ENCODE data around the gene TAF4. TPM values are rescaled to one million over a fixed set of nuclear protein-coding genes. Genes with fewer than 3 reads are reported as not detected.
A peak's percentile ranks its signal among the peaks of the same experiment; 100 is the strongest.

The TAF4 gene
- total and polyA plus RNA-seq, 2 of the 13 experiments (the other 11 are each of a cell fraction or from before 2014, with no cell fraction given), result 5.9 to 12.0 TPM

- TF ChIP-seq MLXIP (CRISPR knock-in tag; IDR thresholded peaks at IDR 0.05; ENCODE audit: borderline replicate concordance) (peak; percentile 83), LCORL (IDR thresholded peaks at IDR 0.05) (no peak), LCORL (CRISPR knock-in tag; IDR thresholded peaks at IDR 0.05) (no peak), TBX3 (IDR thresholded peaks at IDR 0.05; ENCODE audit: borderline replicate concordance) (no peak), JUNB (CRISPR knock-in tag; IDR thresholded peaks at IDR 0.05; ENCODE audit: borderline replicate concordance) (peak; percentile 84), ZKSCAN1 (IDR thresholded peaks at IDR 0.05; ENCODE audit: low read length) (no peak), ZNF678 (CRISPR knock-in tag; IDR thresholded peaks at IDR 0.05) (peak; percentile 99), NBN (conservative IDR thresholded peaks at IDR 0.05) (no peak), HNF4A (CRISPR knock-in tag; IDR thresholded peaks at IDR 0.05) (no peak), RORA (CRISPR knock-in tag; IDR thresholded peaks at IDR 0.05) (no peak), SKIL (CRISPR knock-in tag; IDR thresholded peaks at IDR 0.05; ENCODE audit: borderline replicate concordance) (peak; percentile 85), ZSCAN12 (CRISPR knock-in tag; IDR thresholded peaks at IDR 0.05) (peak; percentile 93), ZBTB39 (CRISPR knock-in tag; IDR thresholded peaks at IDR 0.05) (peak; percentile 70; the same call in 1 of the 2 replicates), TAF15 (IDR thresholded peaks at IDR 0.05; ENCODE audit: low read depth, low read length, poor library complexity, severe bottlenecking) (no peak), SETDB1 (CRISPR knock-in tag; IDR thresholded peaks at IDR 0.05; ENCODE audit: borderline replicate concordance) (no peak), FOXJ3 (CRISPR knock-in tag; IDR thresholded peaks at IDR 0.05; ENCODE audit: borderline replicate concordance) (no peak; the same call in 1 of the 2 replicates)
- TF ChIP-seq, protein P1, sequence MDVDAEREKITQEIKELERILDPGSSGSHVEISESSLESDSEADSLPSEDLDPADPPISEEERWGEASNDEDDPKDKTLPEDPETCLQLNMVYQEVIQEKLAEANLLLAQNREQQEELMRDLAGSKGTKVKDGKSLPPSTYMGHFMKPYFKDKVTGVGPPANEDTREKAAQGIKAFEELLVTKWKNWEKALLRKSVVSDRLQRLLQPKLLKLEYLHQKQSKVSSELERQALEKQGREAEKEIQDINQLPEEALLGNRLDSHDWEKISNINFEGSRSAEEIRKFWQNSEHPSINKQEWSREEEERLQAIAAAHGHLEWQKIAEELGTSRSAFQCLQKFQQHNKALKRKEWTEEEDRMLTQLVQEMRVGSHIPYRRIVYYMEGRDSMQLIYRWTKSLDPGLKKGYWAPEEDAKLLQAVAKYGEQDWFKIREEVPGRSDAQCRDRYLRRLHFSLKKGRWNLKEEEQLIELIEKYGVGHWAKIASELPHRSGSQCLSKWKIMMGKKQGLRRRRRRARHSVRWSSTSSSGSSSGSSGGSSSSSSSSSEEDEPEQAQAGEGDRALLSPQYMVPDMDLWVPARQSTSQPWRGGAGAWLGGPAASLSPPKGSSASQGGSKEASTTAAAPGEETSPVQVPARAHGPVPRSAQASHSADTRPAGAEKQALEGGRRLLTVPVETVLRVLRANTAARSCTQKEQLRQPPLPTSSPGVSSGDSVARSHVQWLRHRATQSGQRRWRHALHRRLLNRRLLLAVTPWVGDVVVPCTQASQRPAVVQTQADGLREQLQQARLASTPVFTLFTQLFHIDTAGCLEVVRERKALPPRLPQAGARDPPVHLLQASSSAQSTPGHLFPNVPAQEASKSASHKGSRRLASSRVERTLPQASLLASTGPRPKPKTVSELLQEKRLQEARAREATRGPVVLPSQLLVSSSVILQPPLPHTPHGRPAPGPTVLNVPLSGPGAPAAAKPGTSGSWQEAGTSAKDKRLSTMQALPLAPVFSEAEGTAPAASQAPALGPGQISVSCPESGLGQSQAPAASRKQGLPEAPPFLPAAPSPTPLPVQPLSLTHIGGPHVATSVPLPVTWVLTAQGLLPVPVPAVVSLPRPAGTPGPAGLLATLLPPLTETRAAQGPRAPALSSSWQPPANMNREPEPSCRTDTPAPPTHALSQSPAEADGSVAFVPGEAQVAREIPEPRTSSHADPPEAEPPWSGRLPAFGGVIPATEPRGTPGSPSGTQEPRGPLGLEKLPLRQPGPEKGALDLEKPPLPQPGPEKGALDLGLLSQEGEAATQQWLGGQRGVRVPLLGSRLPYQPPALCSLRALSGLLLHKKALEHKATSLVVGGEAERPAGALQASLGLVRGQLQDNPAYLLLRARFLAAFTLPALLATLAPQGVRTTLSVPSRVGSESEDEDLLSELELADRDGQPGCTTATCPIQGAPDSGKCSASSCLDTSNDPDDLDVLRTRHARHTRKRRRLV (CRISPR knock-in tag; IDR thresholded peaks at IDR 0.05), result no peak
Measured at GRCh38 chr20:61951695-61952533, 113.8 kb downstream of the TAF4 start (continued).

Measured in HepG2 (cell line).